OCI-LY1 (cell line): ENCODE results near the gene RGS7BP.

Source experiments
- H2AFZ ChIP-seq: fragments of 200-600 bp; sonication (generic), shearing (Covaris generic); 2 replicates; pipeline ENCODE4 v1.6.0; 2014; ENCODE audit warnings: antibody characterized with exemption, mild to moderate bottlenecking, low read length
- H3F3A ChIP-seq: fragments of 200-600 bp; sonication (generic), shearing (Covaris generic); 2 replicates; pipeline ENCODE4 v1.6.0; 2014; ENCODE audit warnings: mild to moderate bottlenecking, antibody characterized with exemption, low read length, moderate library complexity; ENCODE audit not compliant: insufficient read depth
- H3K27ac ChIP-seq: fragments of 200-600 bp; sonication (generic); 2 replicates; pipeline ENCODE4 v1.5.1; 2014; ENCODE audit warnings: low read length, mixed run types, mild to moderate bottlenecking, low read depth; ENCODE audit not compliant: poor library complexity, severe bottlenecking
- H3K27me3 ChIP-seq: fragments of 200-600 bp; sonication (generic); 2 replicates; pipeline ENCODE4 v1.6.0; 2014; ENCODE audit warnings: antibody characterized with exemption, mild to moderate bottlenecking, low read length, moderate library complexity; ENCODE audit not compliant: insufficient read depth
- H3K36me3 ChIP-seq: fragments of 200-600 bp; sonication (generic); 2 replicates; pipeline ENCODE4 v1.6.1; 2014; ENCODE audit warnings: mild to moderate bottlenecking, antibody characterized with exemption, low read length, moderate library complexity, mixed read lengths; ENCODE audit not compliant: insufficient read depth
- H3K4me1 ChIP-seq: fragments of 200-600 bp; sonication (generic); 2 replicates; pipeline ENCODE4 v1.5.1; 2014; ENCODE audit warnings: mild to moderate bottlenecking, low read length, moderate library complexity; ENCODE audit not compliant: insufficient read depth, severe bottlenecking
- H3K4me2 ChIP-seq: fragments of 200-600 bp; sonication (generic), shearing (Covaris generic); 2 replicates; pipeline ENCODE4 v1.6.1; 2014; ENCODE audit warnings: low read length
- H3K4me3 ChIP-seq: fragments of 200-600 bp; sonication (generic); 2 replicates; pipeline ENCODE4 v1.5.1; 2014; ENCODE audit warnings: low read length, low read depth, mild to moderate bottlenecking, mixed read lengths; ENCODE audit not compliant: poor library complexity, severe bottlenecking
- H3K79me2 ChIP-seq: fragments of 200-600 bp; shearing (Covaris generic); 2 replicates; pipeline ENCODE4 v1.6.1; 2016; ENCODE audit warnings: mixed run types, low read length, mixed read lengths; ENCODE audit not compliant: insufficient read depth
- H3K9ac ChIP-seq: fragments of 200-600 bp; sonication (generic), shearing (Covaris generic); 2 replicates; pipeline ENCODE4 v1.6.1; 2014; ENCODE audit warnings: mild to moderate bottlenecking, low read length, mixed read lengths
- H3K9me2 ChIP-seq: fragments of 200-600 bp; sonication (generic), shearing (Covaris generic); 2 replicates; pipeline ENCODE4 v1.6.1; 2014; ENCODE audit warnings: low read depth, mild to moderate bottlenecking, low read length, mixed read lengths
- H3K9me3 ChIP-seq: fragments of 200-600 bp; shearing (Covaris generic); 2 replicates; pipeline ENCODE4 v1.6.1; 2014; ENCODE audit warnings: low read length, mixed read lengths
- H4K20me1 ChIP-seq: fragments of 200-600 bp; sonication (generic), shearing (Covaris generic); 2 replicates; pipeline ENCODE4 v1.6.0; 2016; ENCODE audit warnings: mild to moderate bottlenecking, low read length; ENCODE audit not compliant: insufficient read depth
- CTCF ChIP-seq: fragments of 200-600 bp; sonication (generic), shearing (Covaris generic); IDR thresholded peaks from 2 replicates; pipeline ENCODE4 v1.5.1; 2017; ENCODE audit warnings: mild to moderate bottlenecking, antibody characterized with exemption, low read length, moderate library complexity, mixed read lengths
- EZH2 ChIP-seq: fragments of 200-600 bp; sonication (generic), shearing (Covaris generic); IDR thresholded peaks from 2 replicates; pipeline ENCODE4 v1.8.0; 2017; ENCODE audit warnings: borderline replicate concordance, mixed run types, mild to moderate bottlenecking, antibody characterized with exemption, low read length, moderate library complexity, mixed read lengths

Gene RGS7BP

GRCh38 chr5:64505769-64506566 lies at the start of gene RGS7BP:
Gene RGS7BP (plus strand): TSS chr5:64506015. CDS start chr5:64506625, 610 bp downstream.
- no peaks in the 10 kb centered on the region for H3K9me2 ChIP-seq
- no peaks in the 10 kb centered on the region for H3K36me3 ChIP-seq
- TF ChIP-seq EZH2 (no peak), CTCF (no peak)
- no peak within 1 kb of the TSS for H3K4me3 ChIP-seq
- H3K79me2 ChIP-seq, result no peaks in the 10 kb centered on the region
- H3K9me3 ChIP-seq, result no peaks in the 10 kb centered on the region
- no peaks in the 10 kb centered on the region for H4K20me1 ChIP-seq
- H2AFZ ChIP-seq, result no peak within 1 kb of the TSS
- H3F3A ChIP-seq, result no peaks in the 10 kb centered on the region
- no peaks in the 10 kb centered on the region for H3K4me1 ChIP-seq
- H3K27me3 ChIP-seq, result no peaks in the 10 kb centered on the region
- H3K4me2 ChIP-seq, result no peak within 1 kb of the TSS
- no peak within 1 kb of the TSS for H3K27ac ChIP-seq
- no peak within 1 kb of the TSS for H3K9ac ChIP-seq

- no peak overlapping the region for H3K4me3 ChIP-seq
- H3K4me2 ChIP-seq, result no peak overlapping the region
- no peaks in the 10 kb centered on the region for H3F3A ChIP-seq
- H2AFZ ChIP-seq, result no peak overlapping the region
- no peak overlapping the region for H3K27ac ChIP-seq
- H3K79me2 ChIP-seq, result no peaks in the 10 kb centered on the region
- TF ChIP-seq CTCF (no peak), EZH2 (no peak)
- no peaks in the 10 kb centered on the region for H4K20me1 ChIP-seq
- no peaks in the 10 kb centered on the region for H3K9me3 ChIP-seq
- H3K27me3 ChIP-seq, result no peaks in the 10 kb centered on the region
- no peaks in the 10 kb centered on the region for H3K36me3 ChIP-seq
- no peak overlapping the region for H3K9ac ChIP-seq
- H3K9me2 ChIP-seq, result no peaks in the 10 kb centered on the region
- H3K4me1 ChIP-seq, result no peaks in the 10 kb centered on the region
Measured at GRCh38 chr5:64457846-64458245, 48.0 kb upstream of the RGS7BP start.

GRCh38 chr5:64458948-64459347 lies 46.9 kb upstream of the RGS7BP start:
- TF ChIP-seq CTCF (no peak), EZH2 (no peak)
- no peak overlapping the region for H3K9ac ChIP-seq
- no peaks in the 10 kb centered on the region for H3K36me3 ChIP-seq
- no peaks in the 10 kb centered on the region for H3K9me3 ChIP-seq
- H3K79me2 ChIP-seq, result no peaks in the 10 kb centered on the region
- no peak overlapping the region for H3K4me3 ChIP-seq
- H3K27me3 ChIP-seq, result no peaks in the 10 kb centered on the region
- no peaks in the 10 kb centered on the region for H3K9me2 ChIP-seq
- H3F3A ChIP-seq, result no peaks in the 10 kb centered on the region
- H3K4me2 ChIP-seq, result no peak overlapping the region
- no peaks in the 10 kb centered on the region for H3K4me1 ChIP-seq
- no peak overlapping the region for H2AFZ ChIP-seq
- no peak overlapping the region for H3K27ac ChIP-seq
- no peaks in the 10 kb centered on the region for H4K20me1 ChIP-seq
